Measurements from ENCODE around the gene TBL1X.
"Not testable (repeated sequence)": the region's sequence is repeated elsewhere in the genome, so short reads cannot be mapped to it uniquely, and the experiment has no call there.

Gene TBL1X

DNA sequence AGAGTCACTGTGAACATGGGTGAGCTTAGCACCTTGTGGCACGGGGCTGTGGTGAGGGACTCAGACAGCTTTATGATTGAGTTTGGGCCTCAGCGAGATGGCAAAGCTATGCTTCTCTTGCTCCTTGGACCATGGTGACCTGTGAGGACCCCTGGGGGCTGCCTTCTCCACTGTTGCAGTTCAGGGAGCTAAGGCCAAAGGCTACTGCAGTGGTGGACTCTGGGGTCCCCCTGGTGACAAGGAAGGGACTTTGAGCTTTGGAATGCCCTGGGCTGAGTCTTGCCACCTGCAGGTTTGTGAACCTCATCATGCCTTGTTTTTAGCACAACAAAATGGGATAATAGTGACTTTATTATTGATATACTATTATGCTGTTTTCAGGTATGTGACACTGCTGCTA lies 36.5 kb downstream of the TBL1X start:
- DNase-seq = no peak

DNA sequence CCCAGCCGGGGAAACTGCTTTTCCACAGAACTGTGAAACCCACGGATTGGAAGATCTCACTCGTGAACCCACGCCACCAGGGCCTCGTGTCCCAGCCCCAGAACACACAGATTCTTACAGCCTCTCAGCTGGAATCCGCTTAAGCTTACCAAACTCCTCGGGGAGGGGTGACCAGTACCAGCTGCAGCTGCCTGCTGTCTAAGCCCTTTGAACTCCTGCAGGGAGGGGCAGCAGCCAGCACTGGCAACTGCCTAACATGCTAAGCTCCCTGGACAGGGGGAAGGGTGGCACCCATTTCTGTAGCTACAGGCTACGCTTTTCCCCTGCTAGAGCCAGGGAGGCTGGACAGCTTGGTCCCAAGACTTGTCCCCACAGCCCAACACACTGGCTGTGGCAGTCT lies 38.4 kb downstream of the TBL1X start:
- DNase-seq = no peak

DNA sequence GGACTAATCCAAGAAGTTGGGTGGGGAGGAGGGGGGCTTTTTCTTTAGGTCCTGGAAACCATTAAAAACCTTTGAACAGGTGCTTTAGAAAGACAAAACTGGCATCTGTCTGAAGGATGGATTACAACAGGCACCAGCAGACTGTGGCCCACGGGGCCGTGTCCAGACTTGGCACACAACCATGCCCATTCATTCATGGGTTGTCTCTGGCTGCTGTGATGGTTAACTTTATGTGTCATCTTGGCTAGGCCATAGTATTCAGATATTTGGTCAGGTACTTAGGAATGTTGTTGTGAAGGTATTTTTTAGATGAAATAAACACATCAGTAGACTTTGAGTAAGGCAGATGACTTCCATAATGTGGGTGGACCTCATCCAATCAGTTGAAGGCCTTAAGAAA lies 45.5 kb downstream of the TBL1X start:
- DNase-seq = no peak

DNA sequence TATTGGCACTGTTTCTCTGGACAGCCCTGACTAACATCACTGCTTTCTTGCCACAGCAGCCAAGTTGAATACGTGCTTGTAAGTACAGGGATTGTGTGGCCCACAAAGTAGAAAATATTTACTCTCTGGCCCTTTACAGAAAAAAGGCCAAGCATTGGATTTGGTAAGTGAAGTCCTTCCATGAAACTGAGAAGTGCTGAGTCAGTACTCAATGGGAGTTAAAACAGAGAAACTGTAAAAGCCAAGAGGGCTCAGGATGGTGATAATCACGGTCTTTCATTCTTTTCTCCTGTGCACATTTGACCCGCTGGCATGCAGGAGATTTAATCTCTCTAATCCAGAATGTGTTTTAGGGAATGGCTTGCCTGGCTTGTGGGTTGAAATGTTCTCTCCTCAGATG lies 46.1 kb downstream of the TBL1X start:
- no peak for DNase-seq

DNA sequence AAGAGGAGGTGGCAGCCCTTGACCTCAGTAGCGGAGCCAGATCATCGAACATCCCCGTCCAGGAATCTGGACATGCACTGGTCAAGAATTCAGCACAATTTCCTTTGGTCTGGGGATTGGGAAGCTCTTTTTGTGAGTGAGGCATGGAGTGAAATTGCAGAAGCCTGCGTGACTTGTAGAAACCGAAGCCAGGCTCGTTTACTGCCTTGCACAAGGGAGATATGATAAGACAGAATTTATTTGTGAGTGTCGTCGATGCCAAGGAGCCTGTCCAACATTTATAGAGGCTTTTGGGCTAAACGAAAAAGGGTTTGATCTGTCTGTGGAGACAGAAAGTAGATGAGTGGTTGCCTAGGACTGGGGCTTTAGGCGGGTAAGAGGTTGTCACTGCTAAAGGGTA lies 50.6 kb downstream of the TBL1X start:
- DNase-seq = no peak

DNA sequence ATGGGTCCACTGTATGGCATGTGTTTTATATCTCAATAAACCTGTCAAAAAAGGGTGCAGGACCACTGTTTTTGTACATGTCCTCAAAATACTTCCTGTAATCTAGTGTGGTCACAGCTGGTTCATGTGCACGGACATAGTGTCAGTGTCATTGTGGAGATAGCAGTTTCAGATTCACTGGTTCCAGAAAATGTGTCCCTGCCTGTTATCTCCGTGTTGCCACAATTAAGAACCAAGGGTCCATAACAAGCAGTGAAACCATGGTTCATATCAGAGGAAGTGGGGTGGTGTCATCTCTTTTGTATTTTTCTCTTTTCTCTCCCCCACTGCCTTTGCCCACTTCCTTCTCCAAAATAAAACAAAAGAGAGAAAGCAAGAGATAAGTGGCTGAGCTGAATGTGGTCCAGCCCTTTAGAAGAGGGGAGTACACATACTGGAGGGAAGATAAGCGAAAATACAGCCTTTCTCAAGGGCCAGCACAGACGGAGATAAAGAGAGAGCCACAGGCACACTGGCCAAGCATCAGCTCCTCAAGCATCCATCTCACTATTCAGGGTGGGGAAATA lies 51.2 kb downstream of the TBL1X start:
- no peak for DNase-seq

DNA sequence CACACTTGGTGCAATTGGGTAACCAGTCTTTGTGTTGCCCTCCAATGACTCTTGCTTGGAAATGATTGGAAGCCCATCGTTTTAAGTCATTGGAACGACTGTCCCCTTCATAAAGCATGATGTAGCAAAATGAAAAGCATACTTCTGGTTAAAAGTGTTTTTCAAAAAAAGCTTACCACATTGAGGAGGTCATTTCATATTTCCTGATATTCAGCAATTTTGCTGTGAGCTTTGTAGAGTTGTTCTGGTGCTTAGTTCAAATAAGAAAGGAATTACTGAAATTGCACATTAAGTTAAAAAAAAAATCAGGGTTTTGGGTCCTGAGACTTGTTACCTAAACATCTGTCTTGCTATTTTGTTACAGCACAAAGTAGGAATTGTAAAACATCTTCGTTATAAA lies 51.8 kb downstream of the TBL1X start:
- no peak for DNase-seq

DNA sequence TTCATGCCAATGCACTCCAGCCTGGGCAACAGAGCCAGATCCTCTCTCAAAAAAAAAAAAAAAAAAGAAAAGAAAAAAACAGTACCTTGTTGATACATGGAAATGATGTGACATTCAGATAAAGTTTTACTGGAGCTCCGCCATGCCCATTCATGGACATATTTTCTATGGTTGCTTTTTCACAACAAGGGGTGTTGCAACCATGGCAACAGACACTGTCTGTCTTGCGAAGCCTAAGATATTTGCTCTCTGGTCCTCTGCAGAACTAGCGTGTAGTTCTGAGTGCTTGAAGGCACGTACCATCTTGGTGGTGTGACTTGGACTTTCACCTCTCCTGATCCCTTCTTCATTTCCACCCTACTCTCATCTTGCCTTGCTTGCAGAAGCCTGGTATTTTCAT lies 53.2 kb downstream of the TBL1X start:
- DNase-seq = no peak

DNA sequence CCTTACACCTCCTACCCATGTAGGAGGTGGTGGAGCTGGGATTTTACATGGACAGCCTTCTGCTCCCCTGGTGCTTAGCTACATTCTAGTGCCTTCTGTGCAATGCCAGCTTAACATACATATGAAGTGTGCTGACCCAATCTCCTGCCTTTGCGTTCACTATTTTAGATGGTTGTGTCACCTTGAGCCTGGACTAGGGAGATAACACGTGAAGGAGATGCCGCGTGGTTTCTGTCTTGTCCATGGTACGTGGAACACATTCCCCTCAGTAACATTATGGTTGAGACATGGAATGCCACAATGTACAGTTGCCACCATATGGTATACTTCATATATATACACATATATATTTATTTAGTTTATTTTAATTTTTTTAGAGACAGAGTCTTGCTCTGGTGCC lies 54.0 kb downstream of the TBL1X start:
- no peak for DNase-seq

DNA sequence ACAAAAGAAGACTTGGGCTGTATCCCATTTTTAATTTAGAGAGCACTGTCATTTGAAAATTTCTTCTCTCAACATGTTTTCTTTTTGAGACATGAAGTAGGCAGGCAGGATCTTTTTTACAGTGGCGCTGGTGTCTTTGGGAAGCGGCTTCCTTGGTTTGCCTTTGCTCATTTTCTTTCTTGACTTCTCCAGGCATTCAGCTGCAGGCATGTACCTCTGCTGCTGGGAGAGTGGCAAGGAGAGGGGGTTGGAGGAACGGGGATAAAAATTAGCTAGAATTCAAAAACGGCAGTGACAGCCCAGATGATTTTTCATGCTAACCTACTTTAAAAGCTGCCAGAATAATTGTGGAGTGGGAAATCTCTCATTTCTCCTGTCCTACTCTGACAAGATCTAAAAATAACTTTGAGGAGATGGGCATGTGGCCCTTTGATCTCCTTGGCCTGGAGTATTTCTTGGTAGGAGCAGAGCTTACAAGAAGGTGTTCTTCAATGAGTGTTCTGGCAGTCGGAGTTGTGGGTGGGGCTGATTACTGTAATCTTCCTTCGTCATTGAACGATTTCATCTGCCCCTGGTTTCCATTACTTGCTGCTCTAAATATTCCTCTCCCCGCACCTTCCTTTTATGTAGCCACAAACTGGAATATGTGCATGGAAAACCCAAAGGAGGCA lies 54.8 kb downstream of the TBL1X start:
- DNase-seq = no peak

DNA sequence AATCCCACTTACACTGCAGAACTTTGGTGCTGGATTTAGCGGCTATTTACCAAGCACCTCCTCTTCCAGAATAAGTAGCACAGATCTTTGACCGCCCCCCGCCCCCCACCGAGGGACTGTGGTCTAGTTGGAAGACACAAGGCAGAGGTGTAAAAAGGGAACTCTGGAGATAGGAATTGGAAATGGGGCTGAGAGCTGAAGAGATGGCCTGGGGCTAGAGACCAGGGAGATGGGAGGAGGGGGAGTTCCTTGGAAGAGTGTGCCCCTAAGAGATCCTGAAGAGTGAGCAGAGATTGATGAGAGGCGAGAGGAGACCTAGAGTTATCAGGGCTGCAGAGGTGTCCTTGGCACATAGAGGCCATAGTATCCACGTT lies 55.3 kb downstream of the TBL1X start:
- DNase-seq = no peak

DNA sequence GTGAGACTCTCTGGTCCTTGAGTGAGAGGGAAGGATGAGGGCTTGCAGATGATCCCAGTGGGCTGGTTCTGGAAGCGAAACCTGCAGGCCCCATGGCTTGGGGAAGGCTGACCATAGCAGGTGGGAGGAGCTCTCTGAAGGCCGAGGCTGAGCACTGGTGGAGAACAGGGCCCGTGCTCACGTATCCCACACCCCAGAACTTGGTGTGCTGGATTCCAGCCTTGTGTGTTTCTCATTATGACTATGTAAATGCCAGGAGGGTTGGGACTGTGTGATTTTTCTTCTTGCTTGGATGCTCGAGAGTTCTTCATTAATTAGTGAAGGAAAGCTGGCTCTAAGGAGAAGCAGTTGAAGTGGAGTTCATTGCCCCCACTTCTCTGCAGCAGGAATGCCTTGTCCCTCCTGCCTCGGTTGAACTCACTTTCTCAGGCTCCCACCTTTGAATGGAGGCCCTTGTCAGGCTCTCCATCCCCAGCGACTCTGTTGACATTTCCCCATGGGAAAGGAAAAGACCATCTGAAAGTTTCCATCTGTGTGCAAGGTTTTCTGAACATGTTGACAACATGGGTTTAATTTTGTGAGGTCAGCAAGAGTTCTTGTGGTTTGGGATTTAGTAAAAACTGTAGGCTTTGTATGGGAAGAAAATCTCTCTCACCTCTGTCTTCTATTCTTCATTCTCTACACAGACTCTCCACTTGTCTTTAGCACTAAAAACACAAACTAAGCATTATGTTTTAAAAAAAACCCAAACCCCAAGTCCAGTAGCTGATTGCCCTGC lies 57.7 kb downstream of the TBL1X start:
- no peak for DNase-seq

DNA sequence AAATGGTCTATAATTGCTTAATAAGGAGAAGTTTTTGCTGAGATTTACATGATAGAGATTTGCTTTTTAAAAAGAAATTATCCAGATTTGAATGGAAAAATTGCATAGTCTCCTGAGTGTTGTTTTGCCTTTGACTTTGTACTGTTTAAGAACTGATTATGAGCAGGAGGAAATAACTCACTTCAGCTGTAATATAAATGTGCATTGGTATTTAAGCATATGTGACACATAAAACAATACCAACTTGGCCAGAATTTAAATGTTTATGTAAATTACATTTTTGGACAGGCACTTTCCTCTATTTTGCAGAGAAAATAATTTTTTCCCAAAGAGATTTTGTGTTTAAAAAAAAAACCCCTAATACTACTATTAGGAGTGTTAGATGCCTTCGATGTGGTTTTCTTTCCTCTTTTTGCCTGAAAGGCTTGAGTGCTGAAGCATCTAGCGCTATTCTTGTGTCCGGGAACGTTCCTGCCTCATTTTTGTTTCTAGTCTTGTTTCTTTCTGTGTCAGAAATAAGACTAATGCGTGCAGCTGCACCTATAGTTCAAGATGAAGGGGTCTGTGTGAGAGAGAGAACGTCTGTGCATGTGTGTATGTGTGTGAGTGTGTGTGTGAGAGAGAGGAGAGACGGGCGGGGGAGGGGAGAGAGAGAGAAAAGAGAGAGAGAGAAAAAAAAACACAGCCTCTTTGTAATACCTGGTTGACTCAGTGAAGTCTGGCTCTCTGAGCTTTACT lies 60.8 kb downstream of the TBL1X start:
- no peak for DNase-seq

DNA sequence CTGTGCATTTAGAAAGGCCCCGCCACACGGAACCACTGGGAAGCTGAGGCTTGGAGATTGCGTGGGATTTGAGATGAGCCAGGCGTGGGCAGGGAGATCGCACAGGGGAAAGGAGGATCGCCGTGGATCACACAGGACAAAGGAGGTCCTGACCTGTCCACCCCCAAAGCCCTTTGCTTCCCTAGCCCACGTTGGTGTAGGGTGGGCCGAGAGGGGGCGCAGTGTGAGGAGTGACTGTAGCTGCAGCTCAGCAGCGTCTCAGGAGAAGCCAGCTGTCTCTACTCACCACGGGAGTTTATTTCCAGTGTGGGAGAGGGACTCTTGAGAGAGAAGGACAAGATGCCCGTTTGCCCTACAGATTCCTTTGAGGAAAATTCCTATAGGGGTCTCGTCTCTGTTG lies 62.1 kb downstream of the TBL1X start:
- no peak for DNase-seq

DNA sequence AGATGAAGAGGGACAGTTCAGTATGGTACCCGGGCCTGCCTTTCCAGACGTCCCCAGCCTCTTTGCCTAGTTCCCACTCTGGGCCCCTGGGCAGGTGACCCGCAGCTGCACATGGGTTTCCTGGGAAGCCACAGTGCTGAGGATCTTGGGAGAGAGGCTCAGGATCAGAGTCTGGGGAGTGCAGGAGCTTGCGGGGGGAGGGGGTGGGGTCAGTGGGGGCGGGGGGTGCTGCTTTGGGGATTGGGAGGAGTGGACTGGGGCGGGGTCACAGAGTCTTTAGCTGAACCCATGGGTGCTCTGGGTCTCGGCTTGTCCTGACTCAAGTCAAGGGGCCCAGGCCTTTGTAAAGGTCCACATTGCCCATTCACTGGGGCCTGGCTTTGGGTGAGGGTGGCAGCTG lies 63.6 kb downstream of the TBL1X start:
- DNase-seq = no peak

DNA sequence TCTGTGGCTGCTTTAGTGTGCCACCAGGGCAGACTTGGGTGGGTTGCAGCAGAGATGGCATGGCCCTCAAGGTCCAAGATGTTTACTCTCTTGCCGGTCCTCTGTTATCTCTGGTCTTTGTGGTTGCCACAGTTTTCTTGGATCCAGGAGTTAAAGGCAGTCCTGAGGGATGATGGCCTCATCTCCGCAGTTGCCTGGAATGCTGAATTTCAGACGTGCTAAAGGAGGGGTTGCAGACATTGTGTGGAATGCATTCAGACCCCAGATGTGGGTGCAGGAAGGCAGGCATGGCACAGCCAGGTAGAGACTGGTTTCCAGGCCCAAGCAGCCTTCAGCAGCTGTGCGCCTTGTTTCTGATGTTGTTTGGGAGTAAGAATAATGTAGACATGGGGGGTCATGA lies 64.4 kb downstream of the TBL1X start:
- no peak for DNase-seq

DNA sequence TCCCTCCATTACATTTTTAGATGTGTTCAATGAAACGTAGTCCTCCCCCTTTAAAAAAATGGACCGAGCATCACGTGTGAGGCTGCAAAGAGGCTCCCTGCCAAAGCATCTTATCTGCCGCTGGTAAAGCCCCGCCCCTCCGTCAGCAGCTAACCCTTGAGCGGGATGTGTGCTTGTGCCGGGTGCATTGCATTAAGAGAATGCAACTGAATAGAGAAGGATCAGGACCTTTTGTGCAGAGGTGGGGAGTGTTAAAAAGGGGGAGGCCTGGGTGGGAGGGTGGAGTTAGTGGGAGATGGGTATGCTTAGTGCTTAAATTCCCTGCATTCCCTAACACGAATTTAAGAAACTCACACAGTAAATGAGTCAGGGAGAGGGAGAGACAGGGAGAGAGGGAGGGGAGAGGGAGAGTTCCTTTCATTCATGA lies 66.0 kb downstream of the TBL1X start:
- DNase-seq = peak; percentile 94

DNA sequence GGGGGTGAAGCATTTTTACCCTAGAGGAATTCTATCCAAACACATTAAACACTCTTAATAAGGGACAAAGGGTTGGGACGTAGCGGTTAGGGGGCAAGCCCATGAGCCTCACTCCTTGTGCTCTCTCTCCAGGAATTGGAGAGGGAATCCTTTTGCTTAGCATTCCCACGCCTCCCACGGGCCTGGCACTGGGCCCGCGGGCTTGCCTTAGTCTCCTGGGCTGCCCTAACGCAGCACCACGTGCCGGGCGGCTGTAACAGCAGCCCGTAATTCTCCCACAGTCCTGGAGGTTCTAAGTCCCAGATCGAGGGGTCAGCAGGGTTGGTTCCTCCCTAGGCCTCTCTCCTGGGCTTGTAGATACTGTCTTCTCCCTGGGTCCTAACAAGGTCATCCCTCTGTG lies 67.5 kb downstream of the TBL1X start:
- no peak for DNase-seq

DNA sequence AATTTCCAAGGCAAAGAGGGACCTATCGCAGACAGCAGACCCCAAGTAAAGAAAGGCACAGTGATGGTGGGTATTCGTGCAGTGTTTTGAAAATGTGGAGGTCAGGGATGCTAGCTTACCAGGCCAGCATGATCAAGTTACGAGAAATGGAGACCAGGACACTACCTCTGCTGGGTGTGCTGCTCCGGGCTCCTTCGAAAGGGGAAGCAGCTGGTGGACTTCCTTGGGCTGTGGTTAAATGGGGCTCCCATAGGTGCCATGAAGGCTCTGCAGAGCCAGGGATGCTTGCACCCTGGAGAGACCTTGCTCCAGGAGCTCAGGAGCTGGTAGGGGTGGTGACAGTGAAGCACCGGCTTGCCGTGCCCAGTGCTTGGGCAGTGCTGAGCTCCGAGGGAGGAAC lies 68.8 kb downstream of the TBL1X start:
- DNase-seq = no peak

DNA sequence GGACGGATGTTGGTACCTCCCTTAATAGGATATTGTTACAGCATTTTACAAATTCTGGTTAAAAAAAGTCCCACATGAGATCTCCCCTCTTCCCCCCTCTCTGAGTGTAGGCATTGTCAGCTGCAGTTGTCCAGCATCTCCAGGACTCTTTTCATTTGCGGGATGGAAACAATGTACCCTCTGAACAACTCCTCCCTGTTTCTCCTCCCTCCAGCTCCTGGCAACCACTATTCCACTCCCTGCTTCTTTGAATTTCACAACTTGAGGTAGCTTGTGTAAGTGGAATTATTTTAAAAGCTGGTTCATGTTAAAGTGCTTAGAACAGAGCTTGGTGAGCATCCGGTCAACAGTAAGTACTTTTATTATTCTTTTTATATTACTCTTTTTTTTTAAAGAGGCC lies 69.8 kb downstream of the TBL1X start:
- no peak for DNase-seq

DNA sequence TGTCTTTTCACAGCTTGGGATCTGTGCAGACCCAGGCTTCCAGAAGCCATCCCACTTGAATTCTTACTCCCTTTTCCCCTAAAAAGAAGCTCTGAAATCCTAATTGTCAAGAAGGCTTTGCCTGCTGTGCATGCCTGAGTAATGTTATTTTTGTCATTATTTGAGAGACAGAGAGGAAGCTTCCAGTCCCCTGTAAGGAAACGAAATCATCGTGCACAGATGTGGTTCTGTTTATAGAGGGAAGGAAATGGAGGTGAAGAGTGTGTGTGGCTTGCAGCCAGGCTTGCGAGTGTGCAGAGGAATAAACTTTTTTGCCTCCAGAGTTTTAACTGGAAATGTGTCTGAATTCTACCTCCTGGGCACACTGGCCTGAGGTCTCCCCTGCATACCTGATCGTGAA lies 70.2 kb downstream of the TBL1X start:
- DNase-seq = no peak

DNA sequence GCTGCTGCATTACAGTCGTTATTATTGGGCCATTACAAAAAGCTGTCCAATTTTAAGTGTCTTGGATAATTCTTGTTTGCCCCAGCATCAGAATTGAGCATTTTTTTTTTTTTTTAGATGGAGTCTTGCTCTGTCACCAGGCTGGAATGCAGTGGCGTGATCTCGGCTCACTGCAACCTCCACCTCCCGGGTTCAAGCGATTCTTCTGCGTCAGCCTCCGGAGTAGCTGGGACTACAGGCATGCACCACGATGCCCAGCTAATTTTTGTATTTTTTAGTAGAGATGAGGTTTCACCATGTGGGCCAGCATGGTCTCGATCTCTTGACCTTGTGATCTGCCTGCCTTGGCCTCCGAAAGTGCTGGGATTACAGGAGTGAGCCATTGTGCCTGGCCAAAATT lies 71.3 kb downstream of the TBL1X start:
- DNase-seq = not testable (repeated sequence)

DNA sequence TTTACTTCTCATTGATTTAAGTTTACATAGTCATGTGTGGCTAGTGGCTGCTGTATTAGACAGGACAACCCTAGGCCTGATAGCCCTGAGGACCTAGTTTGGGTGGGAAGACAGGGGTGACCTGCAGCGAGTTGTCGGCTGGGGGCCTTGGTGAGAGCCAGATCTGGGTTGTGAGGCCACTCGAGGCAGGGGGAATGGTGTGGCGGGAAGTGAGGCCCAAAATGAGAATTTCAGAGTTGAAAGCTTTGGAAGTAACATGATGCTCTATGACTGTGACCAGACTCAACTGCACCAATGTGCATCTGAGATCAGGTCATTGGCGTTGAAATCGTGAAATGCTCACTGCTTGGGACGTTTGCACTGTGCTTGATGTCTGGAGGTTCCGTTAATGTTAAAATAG lies 72.9 kb downstream of the TBL1X start:
- DNase-seq = no peak

DNA sequence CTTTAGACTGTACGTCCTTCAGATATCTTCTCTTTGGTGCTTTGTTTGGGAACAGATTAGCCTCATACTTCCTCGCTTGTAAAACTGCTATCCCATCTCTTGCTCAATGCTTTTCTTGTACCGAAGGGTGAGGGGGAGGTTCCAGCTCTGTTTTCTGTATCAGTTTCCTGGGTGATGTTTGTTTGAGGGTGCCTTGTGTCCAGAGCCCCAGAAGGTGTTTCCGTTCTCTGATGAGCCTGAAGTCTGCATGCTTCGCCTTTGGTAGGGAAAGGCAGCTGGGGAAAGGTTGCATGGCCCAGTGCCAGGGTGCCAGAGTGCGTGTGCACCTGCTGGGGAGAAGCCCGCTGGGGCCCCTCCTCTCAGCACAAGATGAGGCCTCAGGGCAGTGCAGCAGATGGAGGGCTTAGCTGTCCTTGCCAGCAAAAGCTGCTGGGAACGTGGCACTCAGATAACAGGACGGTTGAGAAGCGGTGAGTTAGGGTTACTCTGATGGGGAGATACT lies 73.7 kb downstream of the TBL1X start:
- DNase-seq = no peak
